GM18505 (cell line): Measurements from ENCODE around the gene INTS13.
"Not testable (repeated sequence)": the region's sequence is repeated elsewhere in the genome, so short reads cannot be mapped to it uniquely, and the experiment has no call there.

Source experiments
- ATAC-seq: cut with Tn5 transposase; IDR thresholded peaks from one replicate; pipeline ENCODE4 v1.9.1; 2021; ENCODE audit not compliant: unreplicated experiment
- POLR2A ChIP-seq: IDR thresholded peaks from 4 replicates; pipeline ENCODE4 v1.6.1; 2011; ENCODE audit warnings: borderline replicate concordance; ENCODE audit not compliant: insufficient read depth, insufficient read length; ENCODE audit errors: extremely low read depth

INTS13 gene

GRCh38 chr12:26906704-26907103 is 31.1 kb downstream of the INTS13 start:
- TF ChIP-seq POLR2A: no peak

GRCh38 chr12:26906024-26906423 is 31.8 kb downstream of the INTS13 start:
- TF ChIP-seq POLR2A: no peak
- no peak for ATAC-seq

More at GRCh38 chr12:26906704-26907103, 31.1 kb downstream of the INTS13 start:
- no peak for ATAC-seq

- not testable (repeated sequence) for ATAC-seq
These were observed 34.4 kb downstream of the INTS13 start for GRCh38 chr12:26903396-26903795.

GRCh38 chr12:26896913-26897312 is 40.9 kb downstream of the INTS13 start:
- ATAC-seq: no peak
- no peak for TF ChIP-seq POLR2A

- no peak for TF ChIP-seq POLR2A
- no peak for ATAC-seq
These were observed 42.1 kb downstream of the INTS13 start for GRCh38 chr12:26895672-26896071.

DNA sequence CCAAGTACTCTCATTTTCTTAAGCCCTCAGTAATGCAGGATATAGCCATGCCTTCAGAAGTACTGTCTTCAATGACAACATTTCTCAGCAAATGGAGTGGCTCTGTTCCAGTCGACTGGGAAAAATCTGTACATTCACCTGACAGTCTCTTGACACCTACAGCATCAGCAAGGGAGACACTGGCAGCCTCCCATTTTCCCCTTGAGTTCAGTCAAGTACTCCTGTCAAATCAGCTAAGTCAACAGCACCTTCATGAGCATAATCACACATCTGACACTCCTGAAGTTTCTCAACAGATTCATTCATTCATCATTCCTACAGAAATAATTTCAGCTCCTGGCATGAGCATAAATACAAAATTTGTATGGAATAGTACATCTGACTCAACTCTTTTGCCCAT is 46.1 kb downstream of the INTS13 start:
- no peak for TF ChIP-seq POLR2A
- ATAC-seq: no peak

DNA sequence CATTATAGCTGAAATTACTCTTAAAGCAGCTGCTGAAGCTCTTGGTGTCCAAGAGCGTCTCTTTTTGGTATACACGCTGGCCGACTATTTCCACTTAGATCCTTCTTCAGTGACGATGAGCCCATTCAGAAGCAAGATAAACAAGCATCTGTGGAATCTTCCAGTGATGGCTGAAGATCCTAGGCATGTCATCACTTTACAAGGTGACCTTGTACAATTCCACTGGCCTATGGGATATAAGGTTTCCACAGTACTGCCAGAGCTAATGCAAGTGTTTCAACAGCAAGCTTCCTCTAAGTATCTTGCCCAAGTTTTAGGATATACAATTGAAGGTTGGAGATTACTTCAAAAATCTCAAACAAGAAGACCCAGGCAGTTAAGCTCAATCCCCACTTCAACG is 47.0 kb downstream of the INTS13 start:
- no peak for ATAC-seq
- no peak for TF ChIP-seq POLR2A

GRCh38 chr12:26884765-26885576 is 52.8 kb downstream of the INTS13 start:
- ATAC-seq: peak; percentile 80
- TF ChIP-seq POLR2A: no peak

GRCh38 chr12:26880625-26881024 is 57.2 kb downstream of the INTS13 start:
- no peak for TF ChIP-seq POLR2A
- no peak for ATAC-seq

DNA sequence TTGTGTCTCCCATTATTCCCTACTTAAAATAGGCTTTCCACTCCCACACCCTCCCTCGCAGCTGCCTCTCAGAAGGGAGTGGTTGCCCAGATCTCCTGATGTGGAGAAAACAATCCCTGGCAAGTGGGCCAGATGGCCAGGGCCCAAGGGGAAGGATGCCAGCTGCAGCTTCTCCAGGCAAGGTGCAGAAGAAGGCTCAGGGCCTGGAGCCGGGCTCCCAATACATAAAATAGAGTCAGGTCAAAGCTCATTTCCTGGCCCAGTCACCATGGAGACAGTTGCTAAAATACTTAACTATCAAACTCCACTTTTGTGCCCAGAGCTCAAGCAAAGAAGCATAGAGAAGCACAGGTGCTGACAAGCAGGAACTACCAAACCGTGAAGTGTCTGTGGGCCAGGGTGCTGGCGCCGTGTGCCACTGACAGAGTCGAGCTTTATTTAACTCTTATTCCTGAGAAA is 59.1 kb downstream of the INTS13 start:
- ATAC-seq: peak; percentile 43
- TF ChIP-seq POLR2A: no peak

DNA sequence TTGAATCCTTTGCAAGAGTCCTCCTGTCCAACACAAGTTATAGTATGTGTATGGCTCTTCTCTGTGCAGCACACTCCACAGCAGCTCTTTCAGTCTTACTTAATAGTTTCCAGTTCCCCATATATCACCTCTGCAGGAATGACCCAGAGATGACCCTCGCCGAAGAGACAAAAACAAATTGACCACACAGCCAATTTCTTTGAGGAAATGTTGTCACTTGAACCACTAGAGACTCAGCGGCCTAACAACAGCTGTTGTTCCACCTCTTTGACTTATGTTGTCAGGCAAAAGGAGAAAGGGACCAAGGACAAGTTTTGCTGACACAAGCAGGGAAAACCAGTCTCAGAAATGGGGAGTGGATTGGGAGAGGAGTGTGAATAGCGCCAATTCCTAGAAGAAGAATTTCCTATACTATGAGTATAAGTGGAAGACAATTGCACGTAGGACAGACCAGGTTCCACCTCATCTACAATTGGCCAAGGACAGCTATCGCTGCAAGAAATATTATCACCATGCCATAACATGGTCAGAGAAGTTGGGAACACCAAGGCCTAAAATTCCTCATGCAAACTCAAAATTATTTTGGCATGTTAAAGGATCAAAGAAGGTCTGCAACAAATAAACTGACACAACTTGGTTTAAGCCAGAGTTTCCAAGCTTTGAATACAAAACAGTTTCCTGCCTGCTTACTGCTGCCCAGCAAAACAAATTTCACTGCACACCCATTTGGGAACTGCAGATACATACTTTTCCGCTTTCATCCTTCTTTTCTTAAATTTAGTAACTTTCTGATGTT is 63.1 kb downstream of the INTS13 start:
- no peak for TF ChIP-seq POLR2A
- ATAC-seq: peak; percentile 60

GRCh38 chr12:26872625-26873024 is 65.2 kb downstream of the INTS13 start:
- TF ChIP-seq POLR2A: no peak
- ATAC-seq: no peak

- no peak for TF ChIP-seq POLR2A
These were observed 65.8 kb downstream of the INTS13 start for GRCh38 chr12:26871985-26872384.

More at GRCh38 chr12:26871985-26872384, 65.8 kb downstream of the INTS13 start:
- ATAC-seq: no peak
